GM12875 (cell line): ENCODE measurements around the gene GMPR2.
A peak's percentile ranks its signal among the peaks of the same experiment; 100 is the strongest.
"Not testable (repeated sequence)": the region's sequence is repeated elsewhere in the genome, so short reads cannot be mapped to it uniquely, and the experiment has no call there.

ENCODE experiments used
- H3K4me3 ChIP-seq: one replicate; pipeline ENCODE4 v1.5.1; 2011; ENCODE audit warnings: low read depth, low read length, control low read depth
- TF ChIP-seq, protein P1 (sequence below): IDR thresholded peaks from 2 replicates; pipeline ENCODE4 v1.5.1; 2011; ENCODE audit warnings: low read depth, mild to moderate bottlenecking, control low read depth, inconsistent platforms, low read length, moderate library complexity, borderline replicate concordance; ENCODE audit not compliant: insufficient read depth

Gene GMPR2

DNA sequence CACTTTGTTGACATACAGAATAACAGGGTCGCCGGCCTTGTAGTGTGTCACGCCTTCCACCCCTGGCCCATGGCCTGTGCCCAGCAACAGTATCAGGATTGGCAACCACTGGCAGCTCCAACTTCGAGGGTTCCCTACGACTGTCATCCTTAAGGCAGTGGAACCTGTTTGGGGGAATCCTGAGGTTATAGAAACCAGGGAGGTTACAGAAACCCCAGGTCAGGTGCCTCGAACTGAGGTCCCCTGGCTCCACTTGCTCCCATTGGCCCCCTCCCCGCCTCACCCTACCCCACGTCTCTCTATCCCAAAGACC is 37.9 kb upstream of the GMPR2 start:
- TF ChIP-seq, protein P1, sequence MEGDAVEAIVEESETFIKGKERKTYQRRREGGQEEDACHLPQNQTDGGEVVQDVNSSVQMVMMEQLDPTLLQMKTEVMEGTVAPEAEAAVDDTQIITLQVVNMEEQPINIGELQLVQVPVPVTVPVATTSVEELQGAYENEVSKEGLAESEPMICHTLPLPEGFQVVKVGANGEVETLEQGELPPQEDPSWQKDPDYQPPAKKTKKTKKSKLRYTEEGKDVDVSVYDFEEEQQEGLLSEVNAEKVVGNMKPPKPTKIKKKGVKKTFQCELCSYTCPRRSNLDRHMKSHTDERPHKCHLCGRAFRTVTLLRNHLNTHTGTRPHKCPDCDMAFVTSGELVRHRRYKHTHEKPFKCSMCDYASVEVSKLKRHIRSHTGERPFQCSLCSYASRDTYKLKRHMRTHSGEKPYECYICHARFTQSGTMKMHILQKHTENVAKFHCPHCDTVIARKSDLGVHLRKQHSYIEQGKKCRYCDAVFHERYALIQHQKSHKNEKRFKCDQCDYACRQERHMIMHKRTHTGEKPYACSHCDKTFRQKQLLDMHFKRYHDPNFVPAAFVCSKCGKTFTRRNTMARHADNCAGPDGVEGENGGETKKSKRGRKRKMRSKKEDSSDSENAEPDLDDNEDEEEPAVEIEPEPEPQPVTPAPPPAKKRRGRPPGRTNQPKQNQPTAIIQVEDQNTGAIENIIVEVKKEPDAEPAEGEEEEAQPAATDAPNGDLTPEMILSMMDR: no peak
- H3K4me3 ChIP-seq: peak overlapping the region; percentile 70

DNA sequence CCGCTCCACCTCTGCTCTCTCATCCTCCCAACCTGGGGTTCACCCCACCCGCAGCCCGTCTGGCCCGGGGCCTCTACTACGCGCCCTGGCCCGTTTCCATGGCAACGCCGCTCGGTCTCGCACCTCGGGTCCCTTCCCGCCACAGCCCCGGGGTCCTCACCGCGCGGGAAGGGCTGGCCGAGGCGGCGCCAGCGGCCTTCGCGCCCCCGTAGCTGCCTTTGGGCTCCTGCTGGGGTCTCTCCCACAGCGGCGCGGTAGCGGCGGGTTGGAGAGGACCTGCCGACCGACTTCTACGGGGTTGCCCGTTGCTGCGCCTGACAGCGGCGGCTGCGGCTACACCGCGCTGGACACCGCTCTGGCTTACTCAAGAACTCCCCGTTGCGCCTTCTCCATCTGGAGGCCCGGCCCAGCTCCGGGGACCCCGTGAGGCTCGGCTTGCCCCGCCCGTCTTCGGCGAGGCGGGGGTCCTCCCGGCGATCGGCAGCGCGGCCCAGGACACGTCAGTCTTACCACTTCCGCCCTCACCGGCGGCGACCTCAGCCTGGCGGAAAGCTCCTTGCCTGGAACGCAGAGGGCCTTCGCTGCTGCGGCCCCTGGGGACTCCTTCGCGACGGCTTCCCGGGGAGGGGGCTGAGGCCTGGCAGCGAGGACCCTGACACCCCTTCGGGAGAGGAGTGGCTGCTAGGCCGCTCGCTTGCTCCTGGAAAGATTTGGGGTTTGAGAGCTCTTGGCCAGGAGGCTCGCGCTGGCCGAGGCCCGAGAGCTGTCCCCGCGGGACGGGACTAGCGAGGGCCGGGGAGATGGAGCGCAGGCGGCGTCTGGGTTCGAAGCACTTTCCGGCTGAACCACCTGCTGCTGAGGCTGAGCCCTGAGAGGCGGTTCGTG is 37.3 kb upstream of the GMPR2 start, which contains the start of gene TM9SF1:
TM9SF1 (minus strand) TSS at position 256 of the 885 bp plus-strand sequence. CDS start 422 bp downstream, outside the sequence.
- TF ChIP-seq, protein P1: no peak
- peak within 1 kb of the TSS; percentile 70 for H3K4me3 ChIP-seq

DNA sequence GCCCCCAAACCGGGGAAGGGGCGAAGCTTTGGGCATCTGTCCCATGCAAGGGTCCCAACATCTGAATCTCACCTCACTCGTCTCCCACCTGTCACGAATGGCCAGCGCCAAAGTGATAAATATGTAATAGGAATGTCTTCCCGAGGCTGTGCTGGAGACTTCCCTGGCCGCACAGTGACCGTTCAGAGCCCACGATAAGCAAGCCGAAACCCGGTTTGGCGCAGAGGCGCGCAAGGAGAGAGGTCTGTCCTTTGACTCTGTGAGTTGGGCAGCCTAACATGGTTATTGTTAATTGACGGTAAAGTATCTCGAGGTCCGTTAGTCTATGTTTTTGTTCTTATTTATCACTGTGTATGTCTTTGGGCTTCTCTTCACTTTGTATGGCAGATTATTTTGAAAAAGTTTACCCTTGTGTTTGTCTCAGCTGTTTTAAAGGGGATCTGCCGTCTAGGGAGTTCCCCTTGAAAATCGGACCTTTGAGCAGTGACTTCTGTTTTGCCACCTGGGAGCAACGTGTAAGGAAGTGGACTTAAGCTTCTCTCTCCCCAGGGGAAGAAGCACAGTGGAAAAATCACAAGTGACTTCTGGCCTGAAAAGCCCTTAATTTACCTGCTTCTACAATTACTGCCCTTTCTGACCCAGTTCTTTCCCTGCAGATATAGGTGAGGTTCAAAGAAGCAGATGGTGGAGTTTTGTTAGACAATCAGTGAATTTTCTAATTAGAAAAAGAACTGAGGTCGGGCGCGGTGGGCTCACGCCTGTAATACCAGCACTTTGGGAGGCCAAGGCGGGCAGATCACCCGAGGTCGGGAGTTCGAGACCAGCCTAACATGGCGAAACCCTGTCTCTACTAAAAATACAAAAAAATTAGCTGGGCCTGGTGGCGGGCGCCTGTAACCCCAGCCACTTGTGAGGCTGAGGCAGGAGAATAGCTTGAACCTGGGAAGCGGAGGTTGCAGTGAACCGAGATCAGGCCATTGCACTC is 36.4 kb upstream of the GMPR2 start:
- peak overlapping the region; percentile 70 for H3K4me3 ChIP-seq
- TF ChIP-seq, protein P1: no peak

DNA sequence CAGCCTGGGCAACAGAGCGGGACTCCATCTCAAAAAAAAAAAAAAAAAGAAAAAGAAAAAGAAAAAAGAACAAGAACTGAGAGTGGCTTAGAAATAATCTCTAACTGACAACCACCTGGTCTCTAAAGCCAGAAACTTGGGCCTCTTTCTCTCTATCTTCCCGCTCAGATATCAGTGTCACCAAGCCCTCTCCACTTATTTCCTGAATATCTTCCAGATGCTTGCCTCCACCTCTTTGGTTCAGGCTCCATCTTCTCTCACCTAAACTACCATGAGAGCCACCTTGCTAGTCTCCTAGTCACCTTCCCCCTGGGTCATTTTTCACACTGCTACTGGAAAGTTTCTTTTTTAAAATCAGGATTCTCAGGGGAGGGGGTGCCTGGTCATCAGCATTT is 35.7 kb upstream of the GMPR2 start:
- H3K4me3 ChIP-seq: peak overlapping the region; percentile 70
- TF ChIP-seq, protein P1: no peak

DNA sequence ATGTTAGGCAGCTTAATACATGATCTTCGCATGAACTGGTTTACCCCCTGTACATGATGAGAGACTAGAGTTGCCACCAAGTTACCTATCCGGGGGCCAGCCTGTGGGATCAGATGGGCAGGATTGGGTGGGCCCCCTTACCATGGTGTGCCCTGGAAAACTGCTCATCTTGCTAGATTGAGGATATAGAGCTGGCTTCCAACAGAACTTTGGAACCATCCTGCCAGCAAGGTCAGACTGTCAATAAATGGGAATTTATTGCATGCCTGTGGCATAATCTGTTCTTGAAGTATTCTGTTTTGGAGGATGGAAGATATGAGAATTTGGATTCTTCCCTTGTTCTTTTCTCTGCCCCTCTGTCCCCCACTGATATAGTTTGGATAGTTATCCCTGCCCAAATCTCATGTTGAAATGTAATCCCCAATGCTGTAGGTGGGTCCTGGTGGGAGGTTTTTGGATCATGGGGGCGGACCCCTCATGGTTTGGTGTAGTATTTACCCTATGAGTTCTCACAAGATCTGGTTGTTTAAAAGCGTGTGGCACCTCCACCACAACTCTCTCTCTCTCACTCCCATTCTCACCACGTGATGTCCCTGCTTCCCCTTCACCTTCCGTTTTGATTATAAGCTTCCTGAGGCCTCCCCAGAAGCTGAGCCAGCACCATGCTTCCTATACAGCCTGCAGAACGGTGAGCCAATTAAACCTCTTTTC is 33.8 kb upstream of the GMPR2 start:
- TF ChIP-seq, protein P1: no peak

DNA sequence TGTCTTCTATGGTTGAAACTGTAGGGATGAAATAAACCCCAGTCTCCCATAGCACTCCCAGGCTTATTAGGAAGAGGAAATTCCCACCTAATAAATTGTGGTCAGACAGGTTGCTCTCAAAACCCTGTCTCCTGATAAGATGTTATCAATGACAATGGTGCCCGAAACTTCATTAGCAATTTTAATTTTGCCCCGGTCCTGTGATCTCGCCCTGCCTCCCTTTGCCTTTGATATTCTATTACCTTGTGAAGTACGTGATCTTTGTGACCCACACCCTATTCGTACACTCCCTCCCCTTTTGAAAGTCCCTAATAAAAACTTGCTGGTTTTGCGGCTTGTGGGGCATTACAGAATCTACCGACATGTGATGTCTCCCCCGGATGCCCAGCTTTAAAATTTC is 30.2 kb upstream of the GMPR2 start:
- not testable (repeated sequence) for H3K4me3 ChIP-seq

More for the DNA sequence above, 33.8 kb upstream of the GMPR2 start:
- no peak overlapping the region for H3K4me3 ChIP-seq

DNA sequence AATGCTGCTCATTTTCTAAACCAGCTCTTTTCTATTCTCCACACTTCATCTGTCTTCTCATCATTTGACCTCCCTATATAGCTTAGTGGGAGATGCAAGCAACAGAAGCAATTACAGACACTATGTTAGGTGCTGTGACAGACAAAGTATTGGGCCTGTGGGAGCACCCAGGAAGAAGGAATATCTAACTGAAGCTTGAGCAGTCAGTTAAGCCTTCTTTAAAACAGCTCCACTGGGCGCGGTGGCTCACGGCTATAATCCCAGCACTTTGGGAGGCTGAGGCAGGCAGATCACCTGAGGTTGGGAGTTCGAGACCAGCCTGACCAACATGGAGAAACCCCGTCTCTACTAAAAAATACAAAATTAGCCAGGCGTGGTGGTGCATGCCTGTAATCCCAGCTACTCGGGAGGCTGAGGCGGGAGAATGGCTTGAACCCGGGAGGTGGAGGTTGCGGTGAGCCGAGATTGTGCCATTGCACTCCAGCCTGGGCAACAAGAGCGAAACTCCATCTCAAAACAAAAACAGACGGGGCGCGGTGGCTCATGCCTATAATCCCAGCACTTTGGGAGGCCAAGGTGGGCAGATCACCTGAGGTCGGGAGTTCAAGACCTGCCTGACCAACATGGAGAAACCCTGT is 29.4 kb upstream of the GMPR2 start:
- H3K4me3 ChIP-seq: not testable (repeated sequence)
